ENCODE measurements around the gene CDHR3. TPM values are rescaled to one million over a fixed set of nuclear protein-coding genes. Genes with fewer than 3 reads are reported as not detected.

The CDHR3 gene
- total RNA-seq, 1 experiment from 2014 or later, result 8.7 TPM

GRCh38 chr7:105916603-105917002 lies 46.5 kb upstream of the CDHR3 start:
- no TSS peak for BruUV-seq (replicated peaks)
- Histone ChIP-seq H3K4me3 (no peak overlapping the region), H2AFZ (no peak overlapping the region), H3K9me2 (ENCODE audit: insufficient read depth) (no peaks in the 10 kb centered on the region), H3K27ac (no peak overlapping the region), H3K27me3 (ENCODE audit: insufficient read depth, low read depth) (no peaks in the 10 kb centered on the region), H3K9me3 (ENCODE audit: insufficient read depth, low read depth) (no peaks in the 10 kb centered on the region), H3K79me2 (ENCODE audit: low read depth) (no peaks in the 10 kb centered on the region), H4K20me1 (ENCODE audit: insufficient read depth) (no peaks in the 10 kb centered on the region), H3K4me1 (replicated peaks; ENCODE audit: insufficient read depth) (no peaks in the 10 kb centered on the region), H3F3A (ENCODE audit: insufficient read depth, low read depth) (no peaks in the 10 kb centered on the region), H3K4me2 (no peak overlapping the region), H3K36me3 (ENCODE audit: low read depth) (no peaks in the 10 kb centered on the region)
- POLR2A ChIA-PET (ENCODE audit: unreplicated experiment), result no interaction called here
- TF ChIP-seq CTCF (conservative IDR thresholded peaks at IDR 0.05) (no peak), EZH2 (IDR thresholded peaks at IDR 0.05; ENCODE audit: low read depth) (no peak)
- intact Hi-C loops (cut with micrococcal nuclease; ENCODE audit: unreplicated experiment), result no loop called here
- no peak for DNase-seq
- CTCF ChIA-PET, result no interaction called here

DNA sequence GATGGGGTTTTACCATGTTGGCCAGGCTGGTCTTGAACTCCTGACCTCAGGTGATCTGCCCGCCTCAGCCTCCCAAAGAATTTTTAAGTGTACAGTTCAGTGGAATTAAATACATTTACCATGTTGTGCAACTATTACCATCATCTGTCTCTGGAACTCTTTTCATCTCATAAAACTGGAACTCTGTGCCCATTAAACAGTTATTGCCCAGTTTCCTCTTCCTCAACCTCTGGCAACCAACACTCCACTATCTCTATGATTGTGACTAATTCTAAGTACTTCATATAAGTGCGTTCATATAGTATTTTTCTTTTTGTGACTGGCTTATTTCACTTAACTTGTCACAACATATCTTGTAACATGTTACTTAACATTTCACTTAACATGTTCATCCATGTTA lies 45.4 kb upstream of the CDHR3 start:
- Histone ChIP-seq H3K4me2 (no peak overlapping the region), H3K27me3 (ENCODE audit: insufficient read depth, low read depth) (no peaks in the 10 kb centered on the region), H3F3A (ENCODE audit: insufficient read depth, low read depth) (no peaks in the 10 kb centered on the region), H4K20me1 (ENCODE audit: insufficient read depth) (no peaks in the 10 kb centered on the region), H3K4me3 (no peak overlapping the region), H3K9me3 (ENCODE audit: insufficient read depth, low read depth) (no peaks in the 10 kb centered on the region), H2AFZ (no peak overlapping the region), H3K9me2 (ENCODE audit: insufficient read depth) (no peaks in the 10 kb centered on the region), H3K4me1 (replicated peaks; ENCODE audit: insufficient read depth) (no peaks in the 10 kb centered on the region), H3K36me3 (ENCODE audit: low read depth) (no peaks in the 10 kb centered on the region), H3K79me2 (ENCODE audit: low read depth) (no peaks in the 10 kb centered on the region), H3K27ac (no peak overlapping the region)
- DNase-seq, result no peak
- TF ChIP-seq EZH2 (IDR thresholded peaks at IDR 0.05; ENCODE audit: low read depth) (no peak), CTCF (conservative IDR thresholded peaks at IDR 0.05) (no peak)
- ChIA-PET POLR2A (ENCODE audit: unreplicated experiment) (no interaction called here), CTCF (no interaction called here)
- intact Hi-C loops (cut with micrococcal nuclease; ENCODE audit: unreplicated experiment), result no loop called here
- no TSS peak for BruUV-seq (replicated peaks)

GRCh38 chr7:105920766-105921165 lies 42.3 kb upstream of the CDHR3 start:
- BruUV-seq (replicated peaks), result no TSS peak
- H2AFZ ChIP-seq, result no peak overlapping the region
- no peaks in the 10 kb centered on the region for H3K4me1 ChIP-seq (replicated peaks; ENCODE audit: insufficient read depth)
- H3K9me2 ChIP-seq (ENCODE audit: insufficient read depth), result no peaks in the 10 kb centered on the region
- CTCF ChIA-PET, result interaction anchor here (0.6 kb wide), 1 partner anchor 50 kb away, joined by 5 read pairs; no protein-coding TSS in a partner anchor
- H3K27me3 ChIP-seq (ENCODE audit: insufficient read depth, low read depth), result no peaks in the 10 kb centered on the region
- intact Hi-C loops (cut with micrococcal nuclease; ENCODE audit: unreplicated experiment), result no loop called here
- no peaks in the 10 kb centered on the region for H3F3A ChIP-seq (ENCODE audit: insufficient read depth, low read depth)
- H3K36me3 ChIP-seq (ENCODE audit: low read depth), result no peaks in the 10 kb centered on the region
- POLR2A ChIA-PET (ENCODE audit: unreplicated experiment), result no interaction called here
- H4K20me1 ChIP-seq (ENCODE audit: insufficient read depth), result no peaks in the 10 kb centered on the region
- no peak overlapping the region for H3K27ac ChIP-seq
- H3K79me2 ChIP-seq (ENCODE audit: low read depth), result no peaks in the 10 kb centered on the region
- TF ChIP-seq EZH2 (IDR thresholded peaks at IDR 0.05; ENCODE audit: low read depth), result no peak
- TF ChIP-seq CTCF (conservative IDR thresholded peaks at IDR 0.05), result no peak
- H3K4me3 ChIP-seq, result no peak overlapping the region
- H3K4me2 ChIP-seq, result no peak overlapping the region
- H3K9me3 ChIP-seq (ENCODE audit: insufficient read depth, low read depth), result peaks cover 4% of the 10 kb centered on the region; the same call in 1 of the 2 replicates
- no peak for DNase-seq
